NOMO-1 (cell line): ENCODE measurements around the gene C3orf22.

Experiments
- DNase-seq, 2 experiments: peaks; one replicate each; lab custom pipeline; 2025; ENCODE audit not compliant: unreplicated experiment in 2 of 2; lab: John Stamatoyannopoulos, UW

The C3orf22 gene

DNA sequence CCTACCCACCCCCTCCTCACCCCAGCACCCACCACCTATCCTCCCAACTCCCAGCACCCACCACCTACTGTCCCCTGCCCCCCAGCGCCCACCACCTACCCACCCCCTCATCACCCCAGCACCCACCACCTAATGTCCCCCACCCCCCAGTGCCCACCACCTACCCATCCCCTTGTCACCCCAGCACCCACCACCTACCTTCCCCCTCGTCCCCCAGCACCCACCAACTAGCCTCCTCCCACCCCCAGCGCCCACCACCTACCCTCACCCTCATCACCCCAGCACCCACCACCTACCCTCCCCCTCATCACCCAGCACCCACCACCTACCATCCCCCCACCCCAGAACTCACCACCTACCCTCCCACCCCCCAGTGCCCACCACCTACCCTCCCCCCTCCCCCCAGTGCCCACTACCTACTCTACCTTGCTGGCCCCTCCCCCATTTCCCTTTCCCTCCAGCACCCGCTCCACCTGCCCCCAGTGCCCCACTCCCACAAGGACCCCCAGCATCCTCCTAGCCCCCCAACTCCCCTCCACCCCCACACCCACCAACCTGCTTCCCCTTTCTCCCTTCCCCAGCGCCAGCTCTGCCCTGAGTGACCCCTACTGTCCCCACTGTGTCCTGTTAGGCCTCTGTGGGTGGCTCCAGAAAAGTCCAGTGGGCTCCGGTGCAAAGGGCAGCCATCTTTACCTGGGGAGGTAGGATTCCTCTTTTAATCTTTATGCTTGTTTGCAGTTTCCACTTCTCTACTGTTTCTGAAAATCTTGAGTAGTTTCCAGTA is 42.4 kb downstream of the C3orf22 start:
- no peak for DNase-seq

DNA sequence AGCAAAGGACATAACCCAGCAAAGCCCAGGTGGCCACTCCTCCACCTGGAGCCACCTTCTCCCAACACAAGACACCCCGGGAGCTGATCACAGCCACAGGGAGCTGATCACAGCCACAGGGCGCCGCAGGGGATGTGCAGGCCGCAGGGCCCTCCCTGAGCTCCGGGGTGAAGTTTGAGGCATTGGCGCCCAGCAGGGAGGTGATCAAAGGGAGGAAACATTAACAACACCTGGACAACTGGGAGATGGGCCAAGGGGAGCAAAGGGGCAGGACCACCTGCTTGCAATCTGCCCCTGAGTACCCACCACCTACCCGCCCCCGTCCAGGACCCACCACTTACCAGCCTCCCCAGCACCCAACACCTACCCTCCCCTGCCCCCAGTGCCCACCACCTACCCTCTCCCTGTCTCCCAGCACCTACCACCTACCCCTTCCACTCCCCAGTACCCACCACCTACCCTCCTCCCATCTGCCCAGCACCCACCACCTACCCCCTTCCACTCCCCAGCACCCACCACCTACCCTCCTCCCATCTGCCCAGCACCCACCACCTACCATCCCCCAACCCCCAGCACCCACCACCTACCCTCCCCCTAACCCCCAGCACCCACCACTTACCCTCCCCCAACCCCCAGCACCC is 43.5 kb downstream of the C3orf22 start:
- DNase-seq, result no peak

DNA sequence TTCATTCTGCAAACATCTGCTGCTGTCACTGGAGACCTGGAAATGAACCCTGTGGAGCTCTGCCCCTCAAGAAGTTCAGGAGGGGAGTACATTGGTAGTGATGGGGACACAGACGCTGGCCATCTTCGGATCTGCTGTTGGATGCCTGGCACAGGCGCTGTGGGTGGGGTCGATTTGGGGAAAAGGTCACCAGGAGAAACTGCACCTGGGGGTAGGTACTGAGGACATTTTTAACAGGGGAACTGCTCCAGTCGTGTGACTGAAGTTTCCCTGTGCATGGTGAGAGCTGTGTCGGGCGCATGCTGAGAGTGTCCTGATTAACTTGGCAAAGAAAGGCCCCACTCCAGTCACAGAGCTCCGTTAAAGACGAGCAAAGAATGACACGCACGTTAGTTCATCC is 44.6 kb downstream of the C3orf22 start:
- DNase-seq, result no peak

DNA sequence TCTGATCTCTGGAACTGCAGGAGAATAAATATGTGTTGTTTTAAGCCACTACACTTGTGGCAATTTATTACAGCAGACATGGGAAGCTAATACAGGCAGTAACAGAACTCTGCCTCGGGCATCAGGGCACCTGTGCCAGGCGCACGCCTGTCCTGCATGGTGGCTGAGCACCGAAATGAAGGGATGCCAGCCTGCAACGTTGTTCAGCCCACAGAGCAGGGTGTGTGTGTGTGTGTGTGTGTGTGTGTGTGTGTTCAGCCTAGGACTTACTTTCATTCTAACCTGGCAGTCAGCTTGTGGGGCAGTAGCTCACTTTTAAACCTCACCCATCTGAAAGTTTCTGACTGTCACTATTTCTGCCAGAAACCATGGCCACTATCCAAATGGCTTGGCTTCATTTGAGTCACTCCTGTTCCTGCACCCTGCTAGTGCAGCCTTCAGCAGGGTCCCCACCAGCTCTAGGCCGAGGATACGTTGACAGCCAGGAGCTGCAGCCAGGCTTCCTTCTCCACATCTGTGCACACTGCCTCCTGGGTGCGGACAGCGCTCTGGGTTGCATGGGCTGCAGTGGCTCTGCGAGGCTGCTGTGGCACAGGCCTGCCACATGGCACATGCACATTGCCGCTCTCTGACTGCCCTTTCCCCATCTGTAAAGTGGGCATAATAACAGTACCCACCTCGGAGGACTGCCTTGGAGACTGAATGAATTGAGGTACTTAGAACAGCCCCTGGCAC is 45.6 kb downstream of the C3orf22 start:
- DNase-seq, result no peak

DNA sequence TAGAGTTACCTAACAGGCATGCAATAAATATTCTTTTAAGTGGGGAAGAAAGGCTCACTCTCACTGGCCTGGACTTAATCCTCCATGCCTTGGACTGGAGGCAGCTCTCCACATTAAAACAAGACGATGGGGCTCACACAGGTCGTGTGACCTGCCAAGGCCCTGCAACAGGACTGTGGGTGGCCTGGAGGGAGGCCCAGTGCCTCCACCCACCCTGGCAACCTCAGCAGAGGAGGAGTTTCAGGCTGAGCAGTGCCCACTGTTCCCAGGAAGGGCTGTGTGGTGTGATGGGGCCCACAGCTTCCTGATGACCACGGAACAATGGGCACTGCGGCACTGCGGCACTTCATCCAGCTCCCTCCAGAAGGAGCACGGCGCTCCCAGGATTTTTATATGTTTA is 46.7 kb downstream of the C3orf22 start:
- DNase-seq, result no peak

DNA sequence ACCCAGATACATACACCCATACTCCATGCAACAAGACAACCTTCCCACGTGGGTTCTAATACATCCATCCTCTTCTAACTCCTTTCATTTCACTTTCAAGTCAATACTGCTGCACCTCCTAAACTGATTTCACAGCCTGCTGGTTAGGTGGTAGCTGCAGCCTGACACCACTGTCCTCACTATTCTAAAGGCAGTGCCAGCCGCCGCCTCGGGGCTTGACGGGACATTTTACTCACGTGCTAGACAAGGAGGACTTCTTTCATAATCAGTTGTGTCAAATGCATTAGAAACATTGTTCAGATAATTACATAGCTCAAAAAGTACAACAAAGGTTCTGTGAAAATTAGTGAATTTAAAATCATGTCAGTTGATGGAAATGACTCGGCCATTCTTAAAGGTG is 47.4 kb downstream of the C3orf22 start:
- DNase-seq, result no peak

DNA sequence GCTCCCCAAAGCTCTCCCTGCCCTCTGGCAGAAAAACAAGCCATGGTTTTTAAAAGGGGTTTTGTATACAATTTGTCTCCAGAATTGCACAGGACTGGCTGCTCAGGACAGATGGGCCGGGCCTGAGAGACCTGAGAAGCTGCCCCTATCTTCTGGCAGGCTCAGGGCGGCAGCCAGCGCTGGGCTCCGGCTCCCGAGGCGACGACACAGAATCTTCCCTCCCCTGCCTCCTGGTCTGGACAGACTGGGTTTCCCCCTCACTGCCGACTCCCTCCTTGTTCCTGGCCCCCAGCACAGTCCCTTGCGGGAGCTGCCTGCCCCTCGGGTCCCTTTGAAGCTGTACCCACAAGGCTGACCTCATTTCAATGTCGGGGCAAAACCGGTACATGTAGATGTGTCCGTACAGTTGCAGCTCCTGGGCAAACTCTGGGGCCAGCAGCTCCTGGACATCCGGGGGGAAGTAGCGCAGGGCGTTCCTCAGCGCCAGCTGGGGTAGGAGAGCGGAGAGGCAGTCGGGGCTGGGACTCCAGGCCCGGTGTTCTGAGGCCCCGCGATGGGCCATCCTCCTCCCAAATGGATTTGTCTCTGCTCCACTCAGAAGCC is 48.3 kb downstream of the C3orf22 start:
- no peak for DNase-seq

DNA sequence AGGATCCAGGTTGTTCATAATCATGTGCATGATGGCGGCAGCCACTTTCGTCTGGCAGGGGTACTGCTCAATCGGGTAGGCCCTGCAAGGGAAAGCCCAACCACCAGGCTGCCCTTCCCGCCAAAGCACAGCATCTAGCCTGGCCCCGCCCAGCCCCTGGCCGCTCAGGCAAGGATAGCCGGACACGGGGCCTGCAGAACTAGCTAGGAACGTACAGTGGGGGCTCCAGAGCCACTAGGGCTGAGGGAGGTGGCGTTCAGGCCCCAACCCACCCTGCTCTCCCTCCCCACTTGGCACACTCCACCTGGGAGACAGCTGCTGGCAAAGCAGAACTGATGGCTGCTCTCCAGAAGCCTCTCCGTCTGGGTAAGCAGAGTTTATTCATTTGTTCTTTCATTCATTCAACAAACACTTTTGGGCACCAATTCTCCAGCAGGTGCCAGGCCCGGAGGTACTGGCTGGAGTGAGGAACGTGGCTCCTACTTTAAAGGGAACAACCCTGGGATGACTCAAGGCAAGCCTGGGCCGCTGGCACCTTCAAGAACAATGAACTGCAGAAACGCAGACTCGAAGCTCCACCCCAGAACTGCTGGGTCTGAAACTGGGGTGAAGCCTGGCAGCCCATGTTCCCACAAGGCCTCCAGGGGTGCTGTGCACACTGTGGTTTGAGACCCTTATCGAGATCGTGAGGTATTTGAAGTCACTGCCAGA is 49.0 kb downstream of the C3orf22 start:
- DNase-seq, result no peak

DNA sequence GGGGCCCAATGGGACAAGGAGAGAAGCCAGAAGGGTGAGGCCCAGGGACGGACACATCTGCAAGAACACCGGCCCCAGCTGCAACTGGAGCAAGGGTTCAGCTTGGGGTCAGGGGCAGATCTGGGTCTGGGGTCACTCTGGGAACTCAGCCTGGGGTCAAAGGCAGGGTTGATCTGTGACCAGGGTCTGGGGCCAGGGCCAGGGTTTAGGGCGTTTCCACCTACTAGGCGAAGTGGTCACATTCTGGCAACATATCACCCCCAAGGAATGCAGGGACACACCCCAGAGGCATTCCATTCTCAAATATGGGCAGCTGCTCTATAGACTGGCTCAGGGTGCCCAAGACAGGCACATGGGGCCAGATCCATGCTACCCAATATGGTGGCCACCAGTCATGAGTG is 50.2 kb downstream of the C3orf22 start:
- DNase-seq, result no peak

DNA sequence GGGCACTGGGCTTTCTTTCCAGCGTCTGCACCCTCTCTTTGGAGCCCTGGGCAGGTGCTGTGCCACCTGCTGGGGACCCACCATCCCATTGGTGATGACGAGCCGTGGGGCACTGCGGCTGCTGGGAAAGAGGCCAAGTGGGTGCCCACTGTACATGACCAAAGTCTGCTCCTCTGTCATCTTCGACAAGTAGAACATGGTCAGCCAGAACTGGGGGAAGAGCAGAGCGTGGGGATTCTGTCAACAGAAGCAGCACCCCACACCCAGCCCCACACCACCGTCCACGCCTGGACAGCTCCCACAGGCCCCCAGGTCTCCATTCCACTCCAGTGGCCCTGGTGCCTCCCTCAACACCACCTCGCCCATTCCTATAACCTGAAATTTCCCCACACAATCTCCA is 50.8 kb downstream of the C3orf22 start:
- no peak for DNase-seq

DNA sequence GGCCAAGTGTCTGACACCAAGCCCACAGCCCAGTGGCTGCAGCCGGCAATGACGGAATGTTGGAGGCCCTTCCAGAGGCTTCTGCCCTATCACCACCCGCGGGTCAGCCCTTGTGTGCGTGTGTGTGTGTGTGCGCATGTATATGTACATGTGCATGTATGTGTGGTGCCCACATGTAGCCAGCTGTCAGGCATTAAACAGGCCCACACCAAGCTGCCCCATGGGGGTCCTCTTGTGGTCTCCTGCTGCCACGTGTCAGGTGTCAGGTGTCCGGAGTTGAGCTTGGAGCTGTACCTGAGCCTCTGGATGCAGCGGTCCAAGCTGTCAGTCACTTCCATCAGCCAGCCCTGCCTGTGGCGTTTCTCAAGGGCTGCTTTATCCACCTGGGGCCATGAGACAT is 55.0 kb downstream of the C3orf22 start:
- no peak for DNase-seq

DNA sequence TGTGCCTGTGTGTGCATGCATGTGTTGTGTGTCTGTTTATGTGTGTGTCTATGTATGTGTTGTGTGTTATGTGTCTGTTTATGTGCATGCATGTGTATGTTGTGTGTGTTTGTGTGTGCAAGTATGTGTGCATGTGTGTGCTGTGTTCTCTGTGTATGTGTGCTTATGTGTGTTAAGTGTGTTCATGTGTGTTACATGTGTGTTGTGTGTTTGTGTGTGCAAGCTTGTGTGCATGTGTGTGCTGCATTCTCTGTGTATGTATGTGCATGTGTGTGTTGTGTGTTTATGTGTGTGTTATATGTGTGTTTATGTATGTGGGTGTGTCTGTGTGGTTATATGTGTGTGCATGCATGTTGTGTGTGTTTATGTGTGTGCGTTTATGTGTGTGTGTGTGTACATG is 56.1 kb downstream of the C3orf22 start:
- DNase-seq, result no peak

DNA sequence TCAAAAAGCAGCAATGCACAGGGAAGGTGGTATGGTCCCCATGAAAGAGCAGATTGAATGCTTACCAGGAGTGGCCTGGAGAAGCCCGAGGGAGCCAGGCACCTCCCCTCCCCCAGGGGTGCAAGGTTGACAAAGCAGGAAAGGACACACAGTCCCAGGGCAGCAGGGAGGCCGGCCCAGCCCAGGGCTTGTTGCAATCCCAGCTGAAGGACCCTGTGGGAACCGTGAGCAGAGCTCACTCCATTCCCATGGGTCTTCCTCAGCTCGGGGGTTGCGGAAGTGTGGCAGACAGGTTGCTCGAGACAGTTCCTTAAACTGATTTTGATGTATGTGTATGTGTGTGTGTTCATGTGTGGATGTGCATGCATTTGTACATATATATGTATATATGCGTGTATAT is 57.0 kb downstream of the C3orf22 start:
- no peak for DNase-seq

DNA sequence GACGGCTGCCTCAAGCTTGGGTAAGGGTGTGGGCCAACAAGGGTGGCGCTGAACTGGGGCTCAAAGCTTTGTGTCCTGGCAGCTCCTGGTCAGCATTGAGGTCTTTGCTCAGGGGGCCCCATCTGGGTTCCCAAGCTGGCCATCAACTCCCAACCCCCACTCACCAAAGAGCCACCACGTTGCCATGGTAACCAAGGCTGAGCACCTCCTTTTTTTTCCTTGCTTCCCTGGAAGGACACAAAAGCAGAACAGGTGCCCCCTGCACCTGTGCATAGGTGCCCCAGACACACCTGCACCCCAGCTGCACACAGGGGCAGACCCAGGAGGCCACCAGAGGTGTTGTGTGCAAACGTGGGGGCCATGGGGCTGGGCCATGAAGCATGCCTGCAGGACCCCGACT is 57.7 kb downstream of the C3orf22 start:
- no peak for DNase-seq

DNA sequence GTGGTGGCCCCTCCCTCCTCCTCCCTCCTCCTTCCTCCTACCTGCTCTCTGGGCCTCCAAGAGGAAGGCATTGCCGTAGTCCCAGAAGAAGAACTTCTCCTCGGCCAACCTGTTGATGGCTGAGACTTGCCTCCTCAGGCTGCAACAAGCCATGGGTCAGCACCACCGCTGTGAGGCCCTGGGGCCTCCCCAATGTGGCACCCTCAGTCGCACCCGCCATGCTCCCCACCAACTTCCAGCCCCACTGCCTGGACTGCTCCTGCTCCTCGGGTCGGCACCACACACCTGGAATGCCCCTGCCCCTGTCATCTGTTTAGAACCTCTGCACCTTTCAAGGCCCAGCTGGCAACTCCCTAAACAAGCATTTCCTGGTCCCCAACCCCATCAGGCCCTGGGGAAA is 58.7 kb downstream of the C3orf22 start:
- DNase-seq, result no peak
